ENCODE results near the gene GPR142.

Gene GPR142

DNA sequence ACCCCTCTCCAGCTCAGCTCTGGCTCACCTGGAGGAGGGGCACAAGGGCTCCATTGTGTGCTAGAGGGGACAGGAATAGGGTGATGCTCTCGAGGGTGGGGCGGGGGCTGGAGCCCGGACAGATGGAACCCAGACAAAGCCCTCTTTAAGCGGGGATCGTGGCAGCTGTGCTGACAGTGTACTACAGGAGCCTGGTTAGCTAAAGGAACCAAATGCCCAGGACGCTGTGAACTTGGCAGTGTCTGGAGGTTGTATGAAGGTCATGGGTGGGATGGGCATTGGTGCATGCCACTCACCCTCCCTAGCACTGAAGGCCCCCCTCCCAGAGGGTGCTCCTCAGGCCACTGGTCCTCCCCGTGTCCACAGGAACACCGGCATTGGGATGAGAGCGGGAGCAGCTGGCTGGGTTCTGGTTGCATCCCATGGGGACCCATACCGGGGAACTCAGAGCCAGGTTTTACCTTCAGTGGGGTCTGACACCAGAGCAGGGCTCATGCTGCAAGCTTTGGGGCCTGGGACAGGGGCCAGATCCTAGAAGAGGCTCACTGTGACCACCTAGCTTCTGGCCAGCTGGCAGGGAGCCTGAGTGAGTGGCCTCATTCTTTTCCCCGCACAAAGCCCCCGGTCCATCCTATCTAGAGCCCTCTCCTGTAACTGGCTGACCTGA is 29.3 kb upstream of the GPR142 start:
- DNase-seq = no peak
- no peaks in the 10 kb centered on the region for H3K36me3 Mint-ChIP-seq (ENCODE audit: low read depth)
- H3K4me3 Mint-ChIP-seq = no peak overlapping the region
- no peak overlapping the region for H3K27ac Mint-ChIP-seq
- H3K4me1 Mint-ChIP-seq (ENCODE audit: low read depth) = no peaks in the 10 kb centered on the region
- H3K9me3 Mint-ChIP-seq = no peaks in the 10 kb centered on the region
- H3K27me3 Mint-ChIP-seq = no peaks in the 10 kb centered on the region

DNA sequence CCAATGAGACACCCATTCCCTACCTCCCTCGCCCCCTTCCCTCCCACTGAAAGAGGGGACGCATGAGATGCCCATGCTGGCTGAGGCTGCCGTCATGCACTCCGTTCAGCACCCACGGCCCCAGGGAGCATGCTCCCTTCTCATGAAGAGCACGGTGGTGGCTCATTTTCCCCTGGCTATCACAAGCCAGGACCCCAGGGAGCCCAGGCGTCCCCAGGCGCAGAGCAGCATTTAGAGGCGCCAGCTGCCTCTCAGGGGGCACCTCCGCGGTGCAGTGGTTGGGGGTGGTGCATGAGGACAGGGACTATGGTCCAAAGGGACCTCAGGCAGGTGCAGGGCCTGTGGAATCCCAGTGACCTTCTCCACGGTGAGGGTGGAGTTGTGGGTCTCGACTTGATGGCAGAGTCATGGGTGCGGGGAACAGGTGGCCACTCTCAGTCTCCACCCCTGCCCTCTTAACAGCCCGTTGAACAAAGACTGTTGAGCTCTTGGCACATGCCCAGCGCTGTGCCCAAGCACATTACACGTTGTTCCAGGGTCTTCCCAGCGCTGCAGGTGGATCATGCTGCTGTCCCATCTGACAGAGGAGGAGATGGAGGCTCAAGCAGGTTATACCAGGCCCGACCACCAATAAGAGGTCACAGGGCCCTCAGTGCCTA is 27.6 kb upstream of the GPR142 start:
- Mint-ChIP-seq H3K27me3 (no peaks in the 10 kb centered on the region), H3K36me3 (ENCODE audit: low read depth) (no peaks in the 10 kb centered on the region), H3K27ac (no peak overlapping the region)

DNA sequence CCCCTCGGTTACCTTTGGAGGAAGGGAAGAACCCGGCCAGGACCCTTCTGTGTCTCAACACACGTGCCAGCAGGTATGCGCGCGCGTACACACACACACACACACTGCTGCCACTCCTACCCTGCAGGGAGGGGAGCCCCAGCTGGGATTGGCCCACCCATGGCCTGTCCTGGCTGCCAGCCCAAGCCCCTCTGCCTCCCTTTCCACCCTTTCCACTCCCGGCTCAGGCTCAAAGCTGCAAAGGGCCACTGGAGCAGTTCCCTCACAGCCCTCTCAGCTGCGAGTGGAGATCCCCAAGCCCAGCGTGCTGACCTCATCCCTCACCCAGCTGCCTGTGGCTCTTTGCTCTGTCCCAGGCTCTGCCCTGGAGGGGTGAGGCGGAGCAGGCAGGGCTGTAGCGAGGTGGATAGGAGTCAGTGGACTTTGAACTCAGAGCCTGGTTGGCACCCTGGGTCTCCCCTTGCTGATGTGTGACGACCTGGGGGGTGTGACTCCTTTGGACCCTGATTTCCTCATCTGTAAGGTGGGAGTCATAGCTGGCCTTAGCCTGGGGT is 26.8 kb upstream of the GPR142 start:
- no peaks in the 10 kb centered on the region for H3K36me3 Mint-ChIP-seq (ENCODE audit: low read depth)
- no peak for DNase-seq
- no peaks in the 10 kb centered on the region for H3K9me3 Mint-ChIP-seq
- H3K27ac Mint-ChIP-seq = no peak overlapping the region
- no peaks in the 10 kb centered on the region for H3K4me1 Mint-ChIP-seq (ENCODE audit: low read depth)
- no peaks in the 10 kb centered on the region for H3K27me3 Mint-ChIP-seq
- no peak overlapping the region for H3K4me3 Mint-ChIP-seq

More for the DNA sequence above, 27.6 kb upstream of the GPR142 start:
- Mint-ChIP-seq H3K9me3 (no peaks in the 10 kb centered on the region), H3K4me3 (no peak overlapping the region), H3K4me1 (ENCODE audit: low read depth) (no peaks in the 10 kb centered on the region)
- DNase-seq = no peak

DNA sequence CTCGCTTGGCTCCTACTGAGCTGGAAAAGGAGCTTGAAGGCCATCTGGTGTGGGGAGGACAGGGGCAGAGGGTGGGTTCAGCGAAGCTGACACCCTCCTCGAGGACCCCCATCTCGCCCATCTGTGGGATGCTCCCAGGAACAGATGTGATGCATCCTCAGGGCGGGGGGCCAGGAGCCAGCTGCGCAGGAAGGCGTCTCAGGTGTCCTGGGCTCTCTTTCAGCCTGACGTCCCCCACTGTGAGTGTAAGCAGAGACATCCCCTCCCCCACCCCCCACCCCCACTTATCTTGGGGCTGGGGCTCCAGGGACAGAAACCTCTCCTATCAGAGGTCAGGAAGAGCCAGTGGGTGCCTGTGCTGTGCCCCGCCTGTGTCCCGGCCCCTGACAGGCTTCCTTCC is 25.1 kb upstream of the GPR142 start:
- H3K27me3 Mint-ChIP-seq = no peaks in the 10 kb centered on the region
- no peak overlapping the region for H3K4me3 Mint-ChIP-seq
- H3K27ac Mint-ChIP-seq = no peak overlapping the region
- no peaks in the 10 kb centered on the region for H3K4me1 Mint-ChIP-seq (ENCODE audit: low read depth)
- H3K9me3 Mint-ChIP-seq = no peaks in the 10 kb centered on the region
- no peaks in the 10 kb centered on the region for H3K36me3 Mint-ChIP-seq (ENCODE audit: low read depth)
- no peak for DNase-seq

DNA sequence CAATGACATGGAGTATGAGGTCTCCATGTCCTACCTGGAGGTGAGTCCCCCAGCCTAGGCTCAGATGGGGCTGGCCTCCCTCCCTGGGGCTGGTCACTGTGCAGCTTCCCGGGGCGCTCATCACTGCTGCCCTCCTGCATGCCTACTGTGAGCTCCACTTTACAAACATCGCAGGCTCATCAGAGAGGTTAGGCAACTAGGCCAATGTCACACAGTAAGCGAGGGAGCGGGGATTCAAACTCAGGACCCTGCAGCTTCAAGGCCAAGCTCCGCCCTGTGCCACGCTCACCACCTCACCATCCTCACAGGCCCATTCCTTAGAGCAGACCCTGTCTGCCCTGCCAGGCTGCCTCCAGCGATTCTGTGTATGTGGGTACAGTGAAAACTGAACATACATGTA is 24.2 kb upstream of the GPR142 start:
- no peaks in the 10 kb centered on the region for H3K27me3 Mint-ChIP-seq
- no peaks in the 10 kb centered on the region for H3K36me3 Mint-ChIP-seq (ENCODE audit: low read depth)
- DNase-seq = no peak
- H3K27ac Mint-ChIP-seq = no peak overlapping the region
- H3K4me1 Mint-ChIP-seq (ENCODE audit: low read depth) = no peaks in the 10 kb centered on the region
- no peak overlapping the region for H3K4me3 Mint-ChIP-seq
- H3K9me3 Mint-ChIP-seq = no peaks in the 10 kb centered on the region

DNA sequence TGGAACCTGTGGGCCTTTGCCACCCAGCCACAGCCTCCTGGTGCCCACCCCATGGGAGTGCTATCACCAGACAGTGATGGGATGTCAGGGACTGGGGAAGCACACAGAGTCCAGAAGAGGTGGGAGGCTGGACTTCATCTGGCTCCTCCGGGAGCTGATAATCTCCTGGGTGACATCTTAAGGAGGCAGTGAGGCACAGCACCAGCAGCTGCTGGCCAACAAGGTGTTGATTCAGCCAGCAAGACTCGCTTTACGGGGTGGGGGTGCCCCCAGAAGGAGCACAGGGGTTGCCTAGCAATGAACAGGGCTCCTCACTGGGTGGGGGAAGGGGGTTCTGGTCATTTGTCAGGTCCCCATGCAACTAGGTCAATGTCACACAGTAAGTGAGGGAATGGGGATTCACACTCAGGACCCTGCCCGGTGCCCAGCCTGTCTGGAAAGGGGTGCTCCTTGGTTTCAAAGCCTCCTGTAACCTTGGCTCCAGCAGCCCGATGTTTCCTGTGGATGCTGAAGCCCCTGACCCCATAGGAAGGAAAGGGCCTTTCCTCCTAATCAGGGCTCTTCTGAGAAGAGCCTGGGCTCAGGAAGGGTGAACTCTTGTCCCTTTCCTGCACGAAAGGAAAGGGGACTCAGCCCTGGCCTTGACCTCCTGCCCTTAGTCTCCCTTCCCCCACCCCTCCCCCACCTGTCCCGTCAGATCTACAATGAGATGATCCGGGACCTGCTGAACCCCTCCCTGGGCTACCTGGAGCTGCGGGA is 23.6 kb upstream of the GPR142 start:
- no peak for DNase-seq
- H3K4me3 Mint-ChIP-seq = no peak overlapping the region
- no peak overlapping the region for H3K27ac Mint-ChIP-seq
- H3K27me3 Mint-ChIP-seq = peaks cover 3% of the 10 kb centered on the region
- H3K9me3 Mint-ChIP-seq = no peaks in the 10 kb centered on the region
- H3K4me1 Mint-ChIP-seq (ENCODE audit: low read depth) = no peaks in the 10 kb centered on the region
- no peaks in the 10 kb centered on the region for H3K36me3 Mint-ChIP-seq (ENCODE audit: low read depth)

DNA sequence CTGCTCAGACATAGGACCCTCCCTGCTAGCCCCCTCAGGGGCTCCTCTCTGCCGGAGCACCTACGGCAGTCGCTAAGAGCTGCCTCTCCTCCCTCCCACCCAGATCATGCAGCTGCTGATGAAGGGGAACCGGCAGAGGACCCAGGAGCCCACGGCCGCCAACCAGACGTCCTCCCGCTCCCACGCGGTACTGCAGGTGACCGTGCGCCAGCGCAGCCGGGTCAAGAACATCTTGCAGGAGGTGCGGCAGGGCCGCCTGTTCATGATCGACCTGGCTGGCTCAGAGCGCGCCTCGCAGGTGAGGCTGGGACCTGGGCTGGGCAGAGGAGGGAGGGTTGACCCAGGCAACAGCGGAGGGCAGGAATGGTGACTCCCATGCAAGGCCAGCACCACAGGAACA is 22.6 kb upstream of the GPR142 start:
- no peaks in the 10 kb centered on the region for H3K9me3 Mint-ChIP-seq
- H3K4me1 Mint-ChIP-seq (ENCODE audit: low read depth) = no peaks in the 10 kb centered on the region
- H3K27me3 Mint-ChIP-seq = peaks cover 6% of the 10 kb centered on the region
- no peak for DNase-seq
- no peaks in the 10 kb centered on the region for H3K36me3 Mint-ChIP-seq (ENCODE audit: low read depth)
- no peak overlapping the region for H3K27ac Mint-ChIP-seq
- H3K4me3 Mint-ChIP-seq = no peak overlapping the region

DNA sequence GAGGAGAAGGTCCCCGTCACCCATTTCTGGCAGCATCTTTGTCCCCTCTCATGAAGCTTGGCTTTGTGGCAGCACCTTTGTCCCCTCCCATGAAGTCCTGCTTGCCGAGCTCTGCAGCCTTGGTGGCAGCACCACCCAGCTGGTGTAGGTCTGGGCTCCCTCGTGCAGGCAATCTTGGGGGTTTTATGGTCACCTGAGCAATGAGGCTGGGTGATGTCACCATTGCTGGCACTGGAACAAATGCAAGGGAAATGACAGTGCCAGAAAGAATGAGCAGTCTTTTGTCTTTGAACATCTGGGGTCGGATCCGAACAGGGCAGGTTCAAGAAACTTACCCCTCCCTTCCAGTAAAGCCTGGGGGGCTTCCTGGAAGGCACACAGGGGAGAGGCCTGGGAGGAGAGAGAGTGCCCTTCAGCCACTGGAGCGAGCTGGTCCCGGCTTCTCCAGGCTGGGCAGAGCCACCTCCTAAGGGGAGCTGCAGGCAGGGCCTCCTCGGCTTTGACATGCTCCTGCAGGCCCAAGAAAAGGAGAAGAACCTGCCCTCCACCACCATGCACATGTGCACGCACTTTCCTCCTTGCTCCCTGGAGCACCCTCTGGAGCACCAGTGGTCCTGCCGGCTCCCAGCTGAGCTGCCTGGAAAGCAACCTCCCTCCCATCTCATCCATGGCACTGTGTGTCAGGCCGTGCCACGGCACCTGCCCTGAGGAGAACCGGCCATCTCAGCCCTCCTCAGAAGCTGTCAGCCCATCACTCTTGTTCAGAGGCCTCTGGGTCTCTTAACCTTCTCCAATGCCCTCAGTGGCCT is 21.7 kb upstream of the GPR142 start:
- Mint-ChIP-seq H3K9me3 (no peaks in the 10 kb centered on the region), H3K4me1 (ENCODE audit: low read depth) (no peaks in the 10 kb centered on the region), H3K4me3 (no peak overlapping the region), H3K27me3 (peaks cover 11% of the 10 kb centered on the region), H3K36me3 (ENCODE audit: low read depth) (no peaks in the 10 kb centered on the region), H3K27ac (no peak overlapping the region)
- DNase-seq = no peak

DNA sequence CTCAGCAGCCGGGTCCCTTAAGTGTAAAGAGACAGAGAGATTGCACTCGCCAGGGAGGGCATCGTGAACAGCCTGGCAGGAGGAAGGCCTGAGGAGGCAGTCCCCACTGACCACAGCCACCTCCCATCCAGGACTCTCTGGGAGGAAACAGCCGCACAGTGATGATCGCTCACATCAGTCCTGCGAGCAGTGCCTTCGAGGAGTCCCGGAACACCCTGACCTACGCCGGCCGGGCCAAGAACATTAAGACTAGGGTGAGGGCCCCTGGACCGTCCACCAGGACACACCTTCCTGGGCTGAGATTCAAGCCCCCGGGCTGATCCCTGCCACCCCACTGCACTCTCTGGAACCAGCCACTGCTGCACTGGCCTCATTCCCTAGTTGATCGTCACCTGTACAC is 19.7 kb upstream of the GPR142 start:
- H3K27ac Mint-ChIP-seq = no peak overlapping the region
- peaks cover 25% of the 10 kb centered on the region for H3K27me3 Mint-ChIP-seq
- peaks cover 2% of the 10 kb centered on the region for H3K4me1 Mint-ChIP-seq (ENCODE audit: low read depth)
- no peaks in the 10 kb centered on the region for H3K9me3 Mint-ChIP-seq
- DNase-seq = no peak
- H3K36me3 Mint-ChIP-seq (ENCODE audit: low read depth) = no peaks in the 10 kb centered on the region
- H3K4me3 Mint-ChIP-seq = no peak overlapping the region

DNA sequence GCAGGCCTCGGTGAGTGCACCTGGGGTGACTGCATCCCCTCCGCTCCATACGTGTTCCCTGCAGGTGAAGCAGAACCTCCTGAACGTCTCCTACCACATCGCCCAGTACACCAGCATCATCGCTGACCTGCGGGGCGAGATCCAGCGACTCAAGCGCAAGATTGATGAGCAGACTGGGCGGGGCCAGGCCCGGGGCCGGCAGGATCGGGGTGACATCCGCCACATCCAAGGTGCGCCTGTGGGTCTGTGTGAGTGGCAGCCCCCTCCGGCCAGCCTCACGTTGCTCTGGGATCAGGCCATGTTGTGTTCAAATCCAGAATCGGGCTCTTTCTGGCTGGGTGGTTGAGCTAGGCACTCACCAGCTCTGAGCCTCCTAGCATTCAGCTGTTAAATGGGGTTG is 18.2 kb upstream of the GPR142 start:
- Mint-ChIP-seq H3K36me3 (ENCODE audit: low read depth) (no peaks in the 10 kb centered on the region), H3K4me1 (ENCODE audit: low read depth) (peaks cover 4% of the 10 kb centered on the region), H3K27me3 (peaks cover 39% of the 10 kb centered on the region), H3K4me3 (no peak overlapping the region), H3K27ac (no peak overlapping the region), H3K9me3 (no peaks in the 10 kb centered on the region)
- no peak for DNase-seq

DNA sequence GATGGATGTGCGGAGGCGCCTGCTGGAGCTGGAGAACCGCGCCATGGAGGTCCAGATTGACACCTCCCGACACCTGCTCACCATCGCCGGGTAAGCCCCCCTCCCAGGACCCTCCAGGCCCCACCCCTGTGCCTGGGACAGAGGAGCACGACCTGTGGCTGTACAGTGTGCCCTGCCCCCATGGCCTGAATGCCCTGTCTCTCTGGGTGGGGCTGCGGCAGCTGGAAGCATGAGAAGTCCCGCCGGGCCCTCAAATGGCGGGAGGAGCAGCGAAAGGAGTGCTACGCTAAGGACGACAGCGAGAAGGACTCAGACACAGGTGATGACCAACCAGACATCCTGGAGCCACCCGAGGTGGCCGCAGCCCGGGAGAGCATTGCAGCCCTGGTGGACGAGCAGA is 16.8 kb upstream of the GPR142 start:
- Mint-ChIP-seq H3K4me3 (no peak overlapping the region), H3K27ac (no peak overlapping the region), H3K27me3 (peaks cover 53% of the 10 kb centered on the region), H3K36me3 (ENCODE audit: low read depth) (no peaks in the 10 kb centered on the region), H3K4me1 (ENCODE audit: low read depth) (peaks cover 6% of the 10 kb centered on the region), H3K9me3 (no peaks in the 10 kb centered on the region)
- DNase-seq = no peak

DNA sequence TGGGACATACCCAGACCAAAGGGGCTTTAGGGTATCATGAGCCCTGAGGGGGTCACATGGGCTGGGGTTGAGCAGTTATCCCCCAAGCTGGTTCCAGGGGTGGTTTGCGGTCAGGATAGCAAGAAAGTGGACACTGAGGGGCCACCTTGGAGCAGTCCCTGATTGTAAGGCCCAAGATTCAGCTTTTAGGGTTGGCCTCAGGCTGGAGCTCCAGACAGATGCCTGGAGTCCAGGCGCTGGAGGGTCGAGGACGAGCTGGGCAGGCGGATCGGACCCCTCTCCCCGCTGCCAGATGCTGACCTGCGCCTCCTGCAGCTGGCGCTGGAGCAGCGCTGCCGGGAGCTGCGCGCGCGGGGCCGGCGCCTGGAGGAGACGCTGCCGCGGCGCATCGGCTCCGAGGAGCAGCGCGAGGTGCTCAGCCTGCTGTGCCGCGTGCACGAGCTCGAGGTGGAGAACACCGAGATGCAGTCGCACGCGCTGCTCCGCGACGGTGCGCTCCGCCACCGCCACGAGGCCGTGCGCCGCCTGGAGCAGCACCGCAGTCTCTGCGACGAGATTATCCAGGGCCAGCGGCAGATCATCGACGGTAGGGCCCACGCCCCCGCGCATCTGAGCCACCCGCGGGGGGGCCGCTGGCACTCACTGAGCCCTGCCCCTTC is 15.6 kb upstream of the GPR142 start:
- no peaks in the 10 kb centered on the region for H3K9me3 Mint-ChIP-seq
- DNase-seq = no peak
- no peaks in the 10 kb centered on the region for H3K36me3 Mint-ChIP-seq (ENCODE audit: low read depth)
- H3K4me1 Mint-ChIP-seq (ENCODE audit: low read depth) = peaks cover 6% of the 10 kb centered on the region
- H3K27me3 Mint-ChIP-seq = peaks cover 64% of the 10 kb centered on the region
- H3K4me3 Mint-ChIP-seq = no peak overlapping the region
- no peak overlapping the region for H3K27ac Mint-ChIP-seq

DNA sequence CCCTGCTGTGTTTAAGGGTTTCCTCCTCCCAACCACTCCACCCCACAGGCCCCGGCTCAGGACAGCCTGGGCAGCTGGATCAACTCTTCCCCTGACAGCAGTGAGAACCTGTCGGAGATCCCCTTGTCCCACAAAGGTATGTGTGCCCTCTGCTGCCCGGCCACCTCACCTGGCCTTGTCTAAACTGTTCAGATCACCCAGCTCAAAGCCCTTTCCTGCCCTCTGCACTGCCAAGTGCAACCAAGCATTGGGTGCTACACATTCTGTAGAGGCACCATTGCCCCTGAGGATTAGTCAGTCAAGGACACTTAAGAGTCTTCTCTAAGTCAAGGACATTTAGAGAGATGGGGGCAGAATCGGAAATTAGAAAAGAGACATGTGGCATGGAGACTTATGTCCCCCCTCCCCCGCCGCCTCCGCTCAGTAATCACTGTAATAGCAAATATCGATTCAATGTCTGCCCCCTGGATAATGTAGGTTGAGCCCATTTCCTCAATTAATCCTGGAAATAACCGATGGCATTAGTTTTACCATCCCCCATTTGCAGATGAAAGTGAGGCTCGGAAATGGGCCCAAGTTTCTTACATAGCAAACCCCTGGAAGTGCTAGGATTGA is 13.8 kb upstream of the GPR142 start:
- Mint-ChIP-seq H3K27me3 (peaks cover 76% of the 10 kb centered on the region), H3K4me3 (no peak overlapping the region), H3K27ac (no peak overlapping the region), H3K4me1 (ENCODE audit: low read depth) (peaks cover 8% of the 10 kb centered on the region), H3K9me3 (no peaks in the 10 kb centered on the region), H3K36me3 (ENCODE audit: low read depth) (no peaks in the 10 kb centered on the region)
- no peak for DNase-seq

DNA sequence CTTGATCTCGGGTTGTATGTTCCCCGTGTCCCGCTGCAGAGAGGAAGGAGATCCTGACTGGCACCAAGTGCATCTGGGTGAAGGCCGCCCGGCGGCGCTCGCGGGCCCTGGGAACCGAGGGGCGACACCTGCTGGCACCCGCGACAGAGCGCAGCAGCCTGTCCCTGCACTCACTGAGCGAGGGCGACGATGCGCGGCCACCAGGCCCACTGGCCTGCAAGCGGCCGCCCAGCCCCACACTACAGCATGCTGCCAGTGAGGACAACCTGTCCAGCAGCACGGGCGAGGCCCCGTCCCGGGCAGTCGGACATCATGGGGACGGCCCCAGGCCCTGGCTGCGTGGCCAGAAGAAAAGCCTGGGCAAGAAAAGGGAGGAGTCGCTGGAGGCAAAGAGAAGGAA is 13.2 kb upstream of the GPR142 start:
- Mint-ChIP-seq H3K9me3 (no peaks in the 10 kb centered on the region), H3K36me3 (ENCODE audit: low read depth) (no peaks in the 10 kb centered on the region), H3K27me3 (peaks cover 75% of the 10 kb centered on the region), H3K4me3 (no peak overlapping the region), H3K4me1 (ENCODE audit: low read depth) (peaks cover 8% of the 10 kb centered on the region), H3K27ac (no peak overlapping the region)
- DNase-seq = peak; percentile 64
